Thymus (tissue), 14 donors: ENCODE data around the gene ZBTB39. TPM values are rescaled to one million over a fixed set of nuclear protein-coding genes. Genes with fewer than 3 reads are reported as not detected.
"Not testable (repeated sequence)": the region's sequence is repeated elsewhere in the genome, so short reads cannot be mapped to it uniquely, and the experiment has no call there.

Experiments
- DNase-seq, 9 donors: peaks; one replicate each; pipeline ENCODE4 v3.0.0-alpha.2; 2013; ENCODE audit warnings: low spot score in 9 of 9, low read depth in 6 of 9, missing footprints in 1 of 9
- H3K27ac ChIP-seq, 2 donors: one replicate each; pipeline ENCODE4 v1.5.1; 2013; ENCODE audit warnings: control low read depth in 1 of 2, low read depth in 1 of 2, low read length in 1 of 2, mild to moderate bottlenecking in 1 of 2, moderate library complexity in 1 of 2
- H3K27me3 ChIP-seq, 2 donors: one replicate each; pipeline ENCODE4 v1.5.1; 2013; ENCODE audit warnings: low read length in 1 of 2; ENCODE audit not compliant: control insufficient read depth in 2 of 2, insufficient read depth in 1 of 2
- H3K36me3 ChIP-seq, 2 donors: one replicate each; pipeline ENCODE4 v1.5.1; 2013; ENCODE audit warnings: low read length in 1 of 2, mild to moderate bottlenecking in 1 of 2, moderate library complexity in 1 of 2; ENCODE audit not compliant: control insufficient read depth in 2 of 2, insufficient read depth in 2 of 2
- H3K4me1 ChIP-seq, 2 donors: one replicate each; pipeline ENCODE4 v1.5.1; 2013; ENCODE audit warnings: low read length in 2 of 2; ENCODE audit not compliant: control insufficient read depth in 2 of 2, insufficient read depth in 2 of 2
- H3K4me3 ChIP-seq, 2 donors: one replicate each; pipeline ENCODE4 v1.5.1; 2013; ENCODE audit warnings: low read length in 2 of 2, control low read depth in 1 of 2, mild to moderate bottlenecking in 1 of 2
- H3K9me3 ChIP-seq, 2 donors: one replicate each; pipeline ENCODE4 v1.5.1; 2013; ENCODE audit warnings: low read length in 1 of 2, mild to moderate bottlenecking in 1 of 2; ENCODE audit not compliant: control insufficient read depth in 2 of 2, insufficient read depth in 1 of 2
- WGBS: extraction: QIAGEN DNeasy Blood & Tissue Kit; methylation state at CpG from one replicate; pipeline ENCODE4 v1.1.7; 2013; 5-methylcytosine and 5-hydroxymethylcytosine counted together
- long read RNA-seq, 10 donors: transcript quantifications; one replicate each; lab custom pipeline, GENCODE V29; 2026
- polyA plus RNA-seq: library from polyadenylated mRNA; stranded (reverse); fragments of 200-250 nt; gene quantifications from one replicate; pipeline ENCODE4 v1.2.3, GENCODE V29; 2013
- total RNA-seq: library from RNA; stranded (reverse); fragments of 120-200 nt; gene quantifications from one replicate; pipeline ENCODE4 v1.2.4, GENCODE V29; 2013
- donor health status: healthy.

ZBTB39 gene, protein sequence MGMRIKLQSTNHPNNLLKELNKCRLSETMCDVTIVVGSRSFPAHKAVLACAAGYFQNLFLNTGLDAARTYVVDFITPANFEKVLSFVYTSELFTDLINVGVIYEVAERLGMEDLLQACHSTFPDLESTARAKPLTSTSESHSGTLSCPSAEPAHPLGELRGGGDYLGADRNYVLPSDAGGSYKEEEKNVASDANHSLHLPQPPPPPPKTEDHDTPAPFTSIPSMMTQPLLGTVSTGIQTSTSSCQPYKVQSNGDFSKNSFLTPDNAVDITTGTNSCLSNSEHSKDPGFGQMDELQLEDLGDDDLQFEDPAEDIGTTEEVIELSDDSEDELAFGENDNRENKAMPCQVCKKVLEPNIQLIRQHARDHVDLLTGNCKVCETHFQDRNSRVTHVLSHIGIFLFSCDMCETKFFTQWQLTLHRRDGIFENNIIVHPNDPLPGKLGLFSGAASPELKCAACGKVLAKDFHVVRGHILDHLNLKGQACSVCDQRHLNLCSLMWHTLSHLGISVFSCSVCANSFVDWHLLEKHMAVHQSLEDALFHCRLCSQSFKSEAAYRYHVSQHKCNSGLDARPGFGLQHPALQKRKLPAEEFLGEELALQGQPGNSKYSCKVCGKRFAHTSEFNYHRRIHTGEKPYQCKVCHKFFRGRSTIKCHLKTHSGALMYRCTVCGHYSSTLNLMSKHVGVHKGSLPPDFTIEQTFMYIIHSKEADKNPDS
- 5.1 TPM for total RNA-seq
- 3.0 TPM for polyA plus RNA-seq
- long read RNA-seq, donor 1, result 0 reads
- long read RNA-seq, donor 2, result 0 reads
- long read RNA-seq, donor 3, full-length matches to known transcripts, result 2 of 2 reads
- long read RNA-seq, donor 3, partial matches to known transcripts, result 0 of 2 reads
- long read RNA-seq, donor 3, other reads (novel, unspliced or antisense), result 0 of 2 reads
- long read RNA-seq, donor 4, full-length matches to known transcripts, result 4 of 4 reads
- long read RNA-seq, donor 4, partial matches to known transcripts, result 0 of 4 reads
- long read RNA-seq, donor 4, other reads (novel, unspliced or antisense), result 0 of 4 reads
- long read RNA-seq, donor 5, full-length matches to known transcripts, result 3 of 3 reads
- long read RNA-seq, donor 5, partial matches to known transcripts, result 0 of 3 reads
- long read RNA-seq, donor 5, other reads (novel, unspliced or antisense), result 0 of 3 reads
- long read RNA-seq, donor 6, full-length matches to known transcripts, result 1 of 1 reads
- long read RNA-seq, donor 6, partial matches to known transcripts, result 0 of 1 reads
- long read RNA-seq, donor 6, other reads (novel, unspliced or antisense), result 0 of 1 reads
- long read RNA-seq, donor 7, full-length matches to known transcripts, result 2 of 2 reads
- long read RNA-seq, donor 7, partial matches to known transcripts, result 0 of 2 reads
- long read RNA-seq, donor 7, other reads (novel, unspliced or antisense), result 0 of 2 reads
- long read RNA-seq, donor 8, result 0 reads
- long read RNA-seq, donor 9, full-length matches to known transcripts, result 3 of 3 reads
- long read RNA-seq, donor 9, partial matches to known transcripts, result 0 of 3 reads
- long read RNA-seq, donor 9, other reads (novel, unspliced or antisense), result 0 of 3 reads
- long read RNA-seq, donor 10, full-length matches to known transcripts, result 7 of 7 reads
- long read RNA-seq, donor 10, partial matches to known transcripts, result 0 of 7 reads
- long read RNA-seq, donor 10, other reads (novel, unspliced or antisense), result 0 of 7 reads

DNA sequence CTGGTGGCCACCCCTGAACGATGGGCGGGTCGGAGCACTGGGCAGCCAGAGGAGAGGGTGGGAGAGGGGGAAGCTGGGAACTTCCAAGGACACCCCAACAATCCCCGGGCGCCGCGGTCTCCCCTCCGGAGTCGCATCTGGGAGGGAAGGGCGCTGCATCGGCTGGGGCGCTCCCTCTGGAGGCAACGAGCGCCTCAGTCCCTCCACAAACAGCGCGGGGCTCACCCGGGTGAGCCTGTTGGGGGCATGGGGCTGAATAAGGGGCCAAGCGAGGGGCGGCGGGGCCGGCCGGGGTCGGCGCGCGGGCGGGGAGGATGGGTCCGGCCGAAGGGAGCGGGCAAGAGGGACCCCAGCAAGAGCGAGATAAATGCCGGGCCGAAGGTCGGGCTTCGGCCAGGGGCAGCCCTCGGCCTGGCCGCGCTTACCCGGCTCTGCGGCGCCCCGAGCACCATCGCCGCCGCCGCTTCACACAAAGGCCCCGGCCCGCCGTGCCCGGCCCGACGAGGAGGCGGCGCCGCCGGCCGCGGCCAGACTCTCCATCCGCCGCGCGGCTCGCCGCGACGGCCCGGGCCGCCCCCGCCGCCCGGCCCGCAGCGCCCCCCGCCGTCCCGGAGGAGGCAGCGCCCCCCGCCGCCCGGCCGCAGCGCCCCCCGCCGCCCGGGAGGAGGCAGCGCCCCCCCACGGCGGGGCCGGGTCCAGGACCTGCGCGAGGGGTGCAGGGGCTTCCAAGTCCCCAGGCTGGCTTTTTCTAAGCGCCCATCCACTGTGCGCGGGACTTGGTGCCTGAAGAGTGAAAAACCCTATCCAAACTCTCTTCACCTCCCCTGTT, at the start of gene ZBTB39:
Gene ZBTB39, minus strand, starts transcription at position 567 of the 829 bp plus-strand sequence. CDS start 1,629 bp downstream, outside the sequence.
- H3K27ac ChIP-seq, result peak within 1 kb of the TSS in 1 of 2 donors; percentile 36
- peak in 3 of 9 donors; percentile 57 to 74 (median 61) for DNase-seq
- no peaks in the 10 kb centered on the region for H3K9me3 ChIP-seq
- no peaks in the 10 kb centered on the region for H3K27me3 ChIP-seq
- WGBS, result under 1% methylated on average over 94 of the region's 94 CpGs
- H3K4me3 ChIP-seq, result peak within 1 kb of the TSS; percentile 61 to 76
- peaks cover 8 to 30% of the 10 kb centered on the region in 2 donors for H3K4me1 ChIP-seq
- peaks cover 27 to 36% of the 10 kb centered on the region in 2 donors for H3K36me3 ChIP-seq

- no peak for DNase-seq
- no peaks in the 10 kb centered on the region for H3K9me3 ChIP-seq
- peaks cover 29 to 51% of the 10 kb centered on the region in 2 donors for H3K36me3 ChIP-seq
- H3K4me1 ChIP-seq, result no peaks in the 10 kb centered on the region
- WGBS, result 88% methylated on average over 3 of the region's 3 CpGs
- H3K27ac ChIP-seq, result no peak overlapping the region
- no peaks in the 10 kb centered on the region for H3K27me3 ChIP-seq
- no peak overlapping the region for H3K4me3 ChIP-seq
Observed at GRCh38 chr12:57055824-57056223, 49.5 kb upstream of the ZBTB39 start.

DNA sequence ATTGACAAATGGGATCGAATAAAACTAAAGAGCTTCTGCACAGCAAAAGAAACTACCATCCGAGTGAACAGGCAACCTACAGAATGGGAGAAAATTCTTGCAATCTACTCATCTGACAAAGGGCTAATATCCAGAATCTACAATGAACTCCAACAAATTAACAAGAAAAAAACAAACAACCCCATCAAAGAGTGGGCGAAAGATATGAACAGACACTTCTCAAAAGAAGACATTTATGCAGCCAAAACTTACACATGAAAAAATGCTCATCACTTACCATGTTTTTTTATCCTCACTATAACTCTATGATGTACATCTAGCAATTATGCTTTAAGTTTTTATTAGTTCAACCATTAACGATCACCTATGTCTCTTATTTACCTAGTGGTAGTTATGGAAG, 47.6 kb upstream of the ZBTB39 start:
- not testable (repeated sequence) for H3K27me3 ChIP-seq, H3K4me3 ChIP-seq, DNase-seq, H3K4me1 ChIP-seq, H3K27ac ChIP-seq, H3K9me3 ChIP-seq
- WGBS, result 97% methylated on average over 4 of the region's 4 CpGs
- peaks cover 18 to 32% of the 10 kb centered on the region in 2 donors for H3K36me3 ChIP-seq

DNA sequence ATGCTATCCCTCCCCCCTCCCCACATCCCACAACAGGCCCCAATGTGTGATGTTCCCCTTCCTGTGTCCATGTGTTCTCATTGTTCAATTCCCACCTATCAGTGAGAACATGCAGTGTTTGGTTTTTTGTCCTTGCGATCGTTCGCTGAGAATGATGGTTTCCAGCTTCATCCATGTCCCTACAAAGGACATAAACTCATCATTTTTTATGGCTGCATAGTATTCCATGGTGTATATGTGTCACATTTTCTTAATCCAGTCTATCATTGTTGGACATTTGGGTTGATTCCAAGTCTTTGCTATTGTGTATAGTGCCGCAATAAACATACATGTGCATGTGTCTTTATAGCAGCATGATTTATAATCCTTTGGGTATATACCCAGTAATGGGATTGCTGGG, 46.8 kb upstream of the ZBTB39 start:
- WGBS, result 98% methylated on average over 4 of the region's 4 CpGs
- not testable (repeated sequence) for H3K27me3 ChIP-seq, H3K4me3 ChIP-seq, H3K9me3 ChIP-seq, DNase-seq, H3K27ac ChIP-seq
- peaks cover 3 to 13% of the 10 kb centered on the region in 2 donors for H3K4me1 ChIP-seq
- peaks cover 11 to 24% of the 10 kb centered on the region in 2 donors for H3K36me3 ChIP-seq

GRCh38 chr12:57051011-57051410, 44.7 kb upstream of the ZBTB39 start:
- 97% methylated on average over 1 of the region's 1 CpG for WGBS
- no peak overlapping the region for H3K27ac ChIP-seq
- peaks cover 0 to 7% of the 10 kb centered on the region in 2 donors for H3K36me3 ChIP-seq
- DNase-seq, result no peak
- no peak overlapping the region for H3K4me3 ChIP-seq
- no peaks in the 10 kb centered on the region for H3K9me3 ChIP-seq
- H3K4me1 ChIP-seq, result peaks cover 24 to 34% of the 10 kb centered on the region in 2 donors
- H3K27me3 ChIP-seq, result no peaks in the 10 kb centered on the region

DNA sequence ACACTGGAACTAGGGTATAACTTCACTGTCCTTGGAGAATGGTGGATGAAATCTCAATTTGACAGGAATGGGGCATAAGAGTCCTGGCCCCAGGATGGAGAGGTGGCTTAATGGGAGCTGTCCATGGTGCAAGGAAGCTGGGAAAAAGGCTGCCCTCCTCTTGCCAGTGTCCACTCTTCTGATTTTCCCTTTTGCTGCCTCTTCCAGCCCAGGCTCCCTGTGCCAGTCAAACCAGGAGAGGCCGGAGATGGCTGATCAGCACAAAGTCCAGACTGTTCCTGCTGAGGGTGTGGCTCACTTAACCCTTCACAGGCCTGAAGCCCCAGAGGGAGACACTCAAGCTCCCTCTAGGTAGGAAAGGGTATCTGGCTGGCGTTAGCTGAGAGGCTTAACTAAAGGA, 43.5 kb upstream of the ZBTB39 start, which contains the start of gene MYO1A:
Gene MYO1A, minus strand, starts transcription at position 240 of the 400 bp plus-strand sequence. CDS start 1,806 bp downstream, outside the sequence.
- H3K36me3 ChIP-seq, result no peaks in the 10 kb centered on the region
- WGBS, result 94% methylated on average over 2 of the region's 2 CpGs
- no peak for DNase-seq
- no peaks in the 10 kb centered on the region for H3K27me3 ChIP-seq
- no peaks in the 10 kb centered on the region for H3K9me3 ChIP-seq
- peaks cover 28 to 39% of the 10 kb centered on the region in 2 donors for H3K4me1 ChIP-seq
- H3K27ac ChIP-seq, result no peak within 1 kb of the TSS
- H3K4me3 ChIP-seq, result no peak within 1 kb of the TSS

DNA sequence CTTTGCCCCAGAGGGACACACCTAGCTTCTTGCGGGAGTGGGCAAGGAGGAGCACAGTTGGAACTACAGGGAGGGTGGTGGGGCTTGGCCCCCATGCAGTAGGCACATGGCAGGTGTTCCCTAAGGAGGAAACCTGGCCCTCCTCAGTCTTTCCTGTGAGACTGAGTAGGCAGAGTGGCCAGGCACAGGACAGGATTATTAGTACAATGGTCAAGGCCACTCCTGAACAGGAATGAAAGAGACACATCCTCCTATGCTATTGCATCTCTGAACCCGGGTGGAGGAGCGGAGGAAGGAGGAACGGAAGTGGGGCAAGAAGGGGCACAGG, 42.7 kb upstream of the ZBTB39 start:
- H3K27me3 ChIP-seq, result no peaks in the 10 kb centered on the region
- H3K4me1 ChIP-seq, result peaks cover 28 to 39% of the 10 kb centered on the region in 2 donors
- no peak for DNase-seq
- H3K4me3 ChIP-seq, result no peak overlapping the region
- H3K9me3 ChIP-seq, result no peaks in the 10 kb centered on the region
- 96% methylated on average over 4 of the region's 4 CpGs for WGBS
- no peak overlapping the region for H3K27ac ChIP-seq
- no peaks in the 10 kb centered on the region for H3K36me3 ChIP-seq
